ENCODE data around the gene FBXO9.

Gene FBXO9

GRCh38 chr6:53095716-53096115 is 30.5 kb downstream of the FBXO9 start:
- no peak for DNase-seq

- no peak for DNase-seq
These were observed 35.4 kb downstream of the FBXO9 start for GRCh38 chr6:53100561-53100960.

GRCh38 chr6:53101006-53101405 is 35.8 kb downstream of the FBXO9 start:
- DNase-seq, result no peak

GRCh38 chr6:53103993-53104675 is 38.9 kb downstream of the FBXO9 start:
- DNase-seq, result no peak

- DNase-seq, result no peak
These were observed 39.7 kb downstream of the FBXO9 start for GRCh38 chr6:53104916-53105315.

GRCh38 chr6:53107091-53107490 is 41.9 kb downstream of the FBXO9 start:
- DNase-seq, result no peak

GRCh38 chr6:53109612-53110011 is 44.4 kb downstream of the FBXO9 start:
- DNase-seq, result no peak

GRCh38 chr6:53111865-53112264 is 46.7 kb downstream of the FBXO9 start:
- DNase-seq, result no peak

GRCh38 chr6:53112404-53112803 is 47.2 kb downstream of the FBXO9 start:
- DNase-seq, result no peak

GRCh38 chr6:53112871-53113270 is 47.7 kb downstream of the FBXO9 start:
- no peak for DNase-seq

- DNase-seq, result no peak
These were observed 48.5 kb downstream of the FBXO9 start for GRCh38 chr6:53113742-53114141.

GRCh38 chr6:53115113-53115512 is 49.9 kb downstream of the FBXO9 start:
- no peak for DNase-seq

- DNase-seq, result no peak
These were observed 50.5 kb downstream of the FBXO9 start for GRCh38 chr6:53115741-53116140.

GRCh38 chr6:53119349-53119748 is 54.1 kb downstream of the FBXO9 start:
- no peak for DNase-seq

GRCh38 chr6:53119772-53120409 is 54.7 kb downstream of the FBXO9 start:
- peak; percentile 37 for DNase-seq

- no peak for DNase-seq
These were observed 59.1 kb downstream of the FBXO9 start for GRCh38 chr6:53124131-53124800.

- DNase-seq, result no peak
These were observed 60.1 kb downstream of the FBXO9 start for GRCh38 chr6:53125276-53125675.

GRCh38 chr6:53128842-53129241 is 63.6 kb downstream of the FBXO9 start:
- no peak for DNase-seq

GRCh38 chr6:53130569-53131290 is 65.5 kb downstream of the FBXO9 start:
- no peak for DNase-seq

- DNase-seq, result no peak
These were observed 68.8 kb downstream of the FBXO9 start for GRCh38 chr6:53133961-53134360.

GRCh38 chr6:53134601-53135235 is 69.5 kb downstream of the FBXO9 start:
- no peak for DNase-seq

- DNase-seq, result no peak
These were observed 70.9 kb downstream of the FBXO9 start for GRCh38 chr6:53136000-53136609.

All from femur (tissue), 1 donor.